CD4-positive, alpha-beta T cell treated with Interleukin-17A for 1 hour (primary cell): ENCODE measurements around the gene PPM1E.
"Not testable (repeated sequence)": the region's sequence is repeated elsewhere in the genome, so short reads cannot be mapped to it uniquely, and the experiment has no call there.

Experiments
- DNase-seq: peaks from one replicate; pipeline ENCODE4 v3.0.0-alpha.2; 2020

PPM1E gene

DNA sequence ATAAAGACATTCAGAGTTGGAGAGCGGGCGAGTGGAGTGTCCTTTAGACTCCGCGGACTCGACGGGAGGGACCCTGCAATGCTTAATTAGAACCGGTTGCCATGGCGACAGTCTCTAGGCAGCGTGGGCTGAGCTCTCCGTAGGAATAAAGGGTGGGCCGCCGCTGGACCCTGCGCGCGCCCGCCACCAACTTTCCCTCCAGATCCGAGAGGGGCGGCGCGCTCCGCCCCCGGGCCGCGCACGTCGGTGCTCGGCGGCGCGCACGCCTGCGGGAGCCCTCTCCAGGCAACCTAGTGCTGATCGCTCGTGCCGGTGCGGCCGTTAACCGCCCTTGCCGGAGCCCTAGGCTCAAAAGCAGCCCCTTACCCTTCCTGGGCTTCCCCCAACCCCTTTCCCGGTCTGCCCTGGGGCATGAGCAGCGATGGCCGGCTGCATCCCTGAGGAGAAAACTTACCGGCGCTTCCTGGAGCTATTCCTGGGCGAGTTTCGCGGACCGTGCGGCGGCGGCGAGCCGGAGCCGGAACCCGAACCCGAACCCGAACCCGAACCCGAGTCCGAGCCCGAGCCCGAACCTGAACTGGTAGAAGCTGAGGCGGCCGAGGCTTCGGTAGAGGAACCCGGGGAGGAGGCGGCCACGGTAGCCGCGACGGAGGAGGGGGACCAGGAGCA lies at the start of gene PPM1E:
TSS of gene PPM1E (plus strand) at position 278 of the 669 bp plus-strand sequence.
- DNase-seq: peak; percentile 23

DNA sequence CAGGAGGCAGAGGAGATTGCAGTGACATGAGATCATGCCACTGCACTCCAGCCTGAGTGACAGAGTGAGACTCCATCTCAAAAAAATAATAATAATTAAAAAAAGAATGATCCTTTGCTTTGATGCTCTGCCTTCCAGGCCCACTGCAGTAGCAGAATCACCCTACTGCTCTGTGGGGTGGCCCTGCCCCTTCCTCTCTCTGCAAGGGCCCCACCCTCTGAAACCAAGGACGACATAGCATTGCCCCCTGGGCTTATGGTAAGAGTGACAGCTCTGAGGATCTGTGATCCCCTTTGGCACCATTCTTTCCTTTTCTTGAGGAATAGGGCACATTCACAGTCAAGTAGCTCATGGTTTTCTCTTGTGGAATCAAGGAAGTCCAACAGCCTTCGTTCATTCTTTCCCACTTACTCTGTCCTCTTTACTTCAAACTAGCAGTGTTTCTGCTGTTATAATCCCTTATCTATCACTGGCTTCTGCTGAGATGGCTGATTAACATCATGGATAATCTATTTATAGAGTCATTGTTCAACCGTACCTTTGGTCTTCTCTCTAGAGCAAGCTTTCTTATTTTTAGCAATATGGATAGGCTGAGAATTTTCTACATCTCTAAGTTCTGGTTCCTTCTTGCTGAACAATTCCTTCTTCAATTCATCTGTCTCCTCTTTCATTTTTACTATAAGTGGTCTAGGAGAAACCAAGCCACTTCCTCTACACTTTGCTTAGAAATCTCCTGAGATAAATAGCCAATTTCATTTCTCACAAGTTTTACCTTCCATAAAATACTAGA lies 49.1 kb upstream of the PPM1E start:
- DNase-seq: no peak

DNA sequence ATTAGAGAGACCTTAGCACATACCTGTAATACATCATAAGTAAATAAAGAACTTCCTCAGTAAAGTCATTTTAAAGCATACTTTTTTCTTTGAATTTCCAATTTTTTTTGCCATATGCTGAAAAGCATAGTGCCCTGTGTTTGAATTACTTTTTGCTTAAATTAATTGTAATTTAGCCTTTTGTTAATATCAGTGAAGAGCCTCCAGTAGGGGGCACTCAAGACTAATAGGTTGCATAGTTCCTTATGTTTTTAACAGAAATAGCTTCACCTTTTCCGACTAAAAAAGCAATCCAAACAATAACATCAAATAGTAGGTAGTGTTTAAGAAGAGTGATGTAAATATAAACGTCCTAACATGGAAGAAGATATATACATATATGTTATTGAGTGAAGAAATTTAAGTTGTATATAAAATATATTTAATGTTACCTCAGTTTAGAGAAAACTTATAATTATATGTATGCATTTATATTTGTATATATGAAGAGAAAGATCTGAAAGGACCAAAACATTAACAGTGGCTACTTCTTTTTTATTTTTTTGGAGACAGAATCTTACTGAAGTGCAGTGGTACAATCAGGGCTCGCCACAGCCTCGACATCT lies 44.6 kb upstream of the PPM1E start:
- DNase-seq: peak; percentile 62

DNA sequence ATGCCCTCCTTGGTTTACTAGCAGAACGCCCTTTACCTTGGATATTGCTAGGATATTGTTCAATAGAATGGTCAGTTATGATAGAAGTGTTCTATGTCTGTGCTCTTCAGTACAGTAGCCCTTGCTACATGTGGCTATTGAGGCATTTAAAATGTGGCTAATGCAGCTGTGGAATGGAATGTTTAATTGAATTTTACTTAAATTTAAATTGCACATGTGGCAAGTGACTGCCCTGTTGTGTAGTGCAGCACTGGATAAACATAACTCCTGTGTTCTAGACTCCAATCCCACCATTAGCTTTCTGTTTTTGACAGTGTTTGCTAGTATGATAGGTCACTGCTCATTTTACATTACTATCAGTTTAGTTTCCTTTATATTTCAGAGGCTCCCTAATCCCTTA lies 33.4 kb upstream of the PPM1E start:
- no peak for DNase-seq

DNA sequence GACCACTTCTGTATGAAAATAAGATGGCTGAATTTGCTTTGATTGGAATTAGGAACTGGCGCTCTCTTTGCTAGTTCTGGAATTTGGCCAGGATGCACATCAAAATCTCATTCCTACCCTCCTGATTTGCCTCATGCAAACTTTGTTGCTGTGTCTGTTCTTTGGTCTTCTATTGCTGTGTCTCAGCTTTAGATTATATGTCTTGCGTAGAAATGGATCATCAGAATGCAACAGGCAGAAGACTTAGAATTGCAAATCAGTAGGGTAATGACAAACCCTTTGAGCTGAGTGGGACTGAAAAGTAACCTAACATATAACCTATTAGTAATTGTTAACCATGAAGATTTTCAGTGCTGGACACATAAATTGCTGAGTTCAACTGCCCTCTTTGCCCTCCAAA lies 33.0 kb upstream of the PPM1E start:
- no peak for DNase-seq

DNA sequence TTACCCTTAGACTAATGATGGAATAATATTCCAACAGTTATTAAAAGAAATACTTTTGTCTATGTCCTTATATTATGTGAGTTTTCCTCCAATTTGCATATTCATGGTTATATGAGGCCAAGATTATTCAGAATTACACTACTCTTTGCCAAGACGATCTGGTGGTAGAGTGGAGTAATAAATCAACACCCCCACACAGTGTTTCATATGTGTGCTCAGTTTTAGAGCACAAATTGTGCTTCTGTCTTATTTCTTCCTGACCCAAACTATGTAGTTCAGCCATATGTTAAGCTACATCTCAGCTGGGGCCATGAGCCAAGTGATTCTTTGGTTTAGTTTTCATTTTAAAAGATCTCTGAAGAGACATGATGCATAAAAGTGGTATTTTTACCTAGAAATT lies 26.9 kb upstream of the PPM1E start:
- DNase-seq: no peak

DNA sequence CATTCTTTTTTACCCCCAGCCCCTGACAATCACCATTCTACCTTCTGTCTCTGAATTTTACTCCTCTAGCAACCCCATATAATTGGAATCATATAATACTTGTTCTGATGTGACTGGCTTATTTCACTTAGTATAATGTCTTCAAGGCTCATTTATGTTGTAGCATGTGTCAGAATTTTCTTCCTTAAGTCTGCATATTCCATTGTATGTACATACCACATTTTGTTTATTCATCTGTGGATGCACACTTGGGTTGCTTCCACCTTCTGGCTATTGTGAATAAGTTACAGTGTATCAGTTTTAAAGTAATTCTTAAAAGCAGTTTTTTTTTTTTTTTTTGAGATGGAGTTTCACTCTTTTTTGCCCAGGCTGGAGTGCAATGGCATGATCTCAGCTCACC lies 24.7 kb upstream of the PPM1E start:
- no peak for DNase-seq

DNA sequence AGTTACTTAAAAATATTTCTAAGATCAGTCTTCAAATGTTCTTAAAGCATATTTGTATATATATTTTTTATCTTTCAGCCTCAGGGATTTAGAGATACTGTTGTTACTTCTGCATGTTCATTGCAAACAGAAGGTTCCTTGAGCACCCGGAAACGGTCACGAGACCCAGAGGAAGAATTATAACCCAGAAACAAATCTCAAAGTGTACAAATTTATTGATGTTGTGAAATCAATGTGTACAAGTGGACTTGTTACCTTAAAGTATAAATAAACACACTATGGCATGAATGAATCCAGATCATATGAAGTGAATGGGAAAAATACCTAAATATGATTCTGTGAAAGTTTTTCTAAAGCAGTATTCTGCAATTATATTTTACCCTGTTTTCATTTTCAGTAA lies 21.6 kb upstream of the PPM1E start:
- no peak for DNase-seq

DNA sequence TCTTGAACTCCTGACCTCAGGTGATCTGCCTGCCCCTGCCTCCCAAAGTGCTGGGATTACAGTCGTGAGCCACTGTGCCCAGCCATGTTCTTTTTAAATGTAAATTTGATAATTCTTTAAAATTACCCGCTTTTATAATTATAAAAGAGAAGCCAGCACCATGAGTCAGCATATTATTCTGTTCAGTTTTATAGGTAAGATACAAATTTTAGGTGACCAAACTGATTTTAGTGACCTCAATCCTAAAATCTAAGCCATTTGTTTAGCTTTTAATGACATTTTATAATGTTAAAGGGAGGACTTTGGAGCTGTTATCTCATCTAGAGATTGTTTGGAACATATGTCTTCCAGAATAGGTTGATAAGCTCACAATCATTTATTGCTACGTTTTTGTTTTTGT lies 20.8 kb upstream of the PPM1E start:
- no peak for DNase-seq

DNA sequence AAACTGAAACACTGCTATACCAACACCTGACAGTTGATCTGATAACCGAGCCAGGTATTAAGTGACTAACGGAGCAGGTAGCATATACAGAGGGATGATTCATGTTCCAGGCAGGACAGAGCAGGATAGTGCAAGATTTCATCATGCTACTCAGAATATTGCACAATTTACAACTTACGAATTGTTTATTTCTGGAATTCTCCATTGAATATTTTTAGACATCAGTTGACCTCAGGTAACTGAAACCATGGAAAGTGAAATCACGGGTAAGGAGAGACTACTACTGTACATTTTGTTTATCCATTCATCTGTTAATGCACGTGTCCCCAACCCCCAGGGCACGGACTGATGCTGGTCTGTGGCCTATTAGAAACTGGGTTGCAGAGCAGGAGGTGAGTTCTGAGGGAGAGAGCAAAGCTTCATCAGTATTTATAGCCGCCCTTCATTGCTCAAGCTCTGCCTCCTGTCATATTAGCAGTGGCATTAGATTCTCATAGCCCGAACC lies 14.5 kb upstream of the PPM1E start:
- DNase-seq: no peak

DNA sequence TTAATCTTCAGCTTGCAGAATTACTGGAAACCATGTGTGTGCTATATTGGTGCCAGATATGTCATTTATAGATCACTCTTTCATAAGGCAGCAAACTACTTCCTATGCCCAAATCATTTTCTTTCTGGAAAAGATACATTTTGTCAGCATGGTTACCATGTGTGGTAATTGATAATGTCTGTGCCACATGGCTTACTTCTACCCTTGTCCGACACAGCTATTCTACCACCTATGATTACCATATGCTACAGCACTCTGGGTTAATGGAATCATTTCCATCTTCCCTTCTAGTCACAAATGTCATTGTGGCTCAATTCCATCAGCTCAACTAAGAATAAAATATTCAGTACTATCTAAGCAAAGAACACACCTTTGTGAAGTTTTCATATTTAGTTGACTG lies 8.0 kb upstream of the PPM1E start:
- no peak for DNase-seq

DNA sequence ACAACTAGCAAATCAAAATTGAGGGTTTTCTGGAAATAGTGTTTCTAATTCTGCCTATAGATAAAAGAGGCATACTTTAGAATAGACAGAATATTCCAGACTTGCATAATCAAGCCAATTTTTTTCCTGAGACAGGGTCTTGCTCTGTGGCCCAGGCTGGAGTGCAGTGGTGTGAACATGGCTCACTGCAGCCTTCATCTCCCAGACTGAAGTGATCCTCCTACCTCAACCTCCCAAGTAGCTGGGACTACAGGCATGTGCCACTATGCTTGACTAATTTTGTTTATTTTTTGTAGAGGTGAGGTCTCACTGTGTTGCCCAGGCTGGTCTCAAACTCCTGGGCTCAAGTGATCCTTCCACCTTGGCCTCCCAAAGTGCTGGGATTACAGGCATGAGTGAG lies 6.0 kb upstream of the PPM1E start:
- DNase-seq: not testable (repeated sequence)

DNA sequence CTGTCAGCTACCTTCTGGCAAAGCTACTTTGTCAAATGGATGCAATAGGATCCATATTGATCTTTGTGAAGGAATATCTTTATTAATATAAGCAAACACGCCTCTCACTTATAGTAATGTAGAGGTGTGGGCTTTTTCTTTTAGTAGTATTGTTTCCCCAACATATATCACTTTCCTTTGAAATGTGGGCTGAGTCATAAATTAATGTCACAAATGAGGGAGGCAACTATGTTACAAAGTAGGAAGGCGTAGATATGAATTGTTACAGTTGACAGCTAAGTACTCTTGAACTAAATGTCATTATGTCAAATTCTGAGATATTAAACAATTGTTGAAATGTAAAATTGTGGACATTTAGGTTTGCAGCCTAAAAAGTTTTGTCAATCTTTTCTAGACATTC lies 2.6 kb upstream of the PPM1E start:
- no peak for DNase-seq

DNA sequence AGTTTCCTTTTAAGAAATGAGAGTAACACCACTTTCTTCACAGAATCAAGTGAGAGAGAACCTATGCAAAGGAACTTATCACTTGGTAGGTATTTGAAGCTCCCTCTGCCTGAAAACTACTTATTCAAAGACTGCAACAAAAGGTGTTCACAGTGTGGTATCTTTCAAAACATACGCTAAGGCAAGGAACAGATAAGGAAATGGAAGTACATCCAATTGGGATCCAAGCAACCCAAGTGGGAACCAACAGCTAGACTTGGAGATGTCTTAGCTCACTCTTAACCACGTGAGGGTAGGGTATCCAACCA lies 431 bp upstream of the PPM1E start:
- no peak for DNase-seq

DNA sequence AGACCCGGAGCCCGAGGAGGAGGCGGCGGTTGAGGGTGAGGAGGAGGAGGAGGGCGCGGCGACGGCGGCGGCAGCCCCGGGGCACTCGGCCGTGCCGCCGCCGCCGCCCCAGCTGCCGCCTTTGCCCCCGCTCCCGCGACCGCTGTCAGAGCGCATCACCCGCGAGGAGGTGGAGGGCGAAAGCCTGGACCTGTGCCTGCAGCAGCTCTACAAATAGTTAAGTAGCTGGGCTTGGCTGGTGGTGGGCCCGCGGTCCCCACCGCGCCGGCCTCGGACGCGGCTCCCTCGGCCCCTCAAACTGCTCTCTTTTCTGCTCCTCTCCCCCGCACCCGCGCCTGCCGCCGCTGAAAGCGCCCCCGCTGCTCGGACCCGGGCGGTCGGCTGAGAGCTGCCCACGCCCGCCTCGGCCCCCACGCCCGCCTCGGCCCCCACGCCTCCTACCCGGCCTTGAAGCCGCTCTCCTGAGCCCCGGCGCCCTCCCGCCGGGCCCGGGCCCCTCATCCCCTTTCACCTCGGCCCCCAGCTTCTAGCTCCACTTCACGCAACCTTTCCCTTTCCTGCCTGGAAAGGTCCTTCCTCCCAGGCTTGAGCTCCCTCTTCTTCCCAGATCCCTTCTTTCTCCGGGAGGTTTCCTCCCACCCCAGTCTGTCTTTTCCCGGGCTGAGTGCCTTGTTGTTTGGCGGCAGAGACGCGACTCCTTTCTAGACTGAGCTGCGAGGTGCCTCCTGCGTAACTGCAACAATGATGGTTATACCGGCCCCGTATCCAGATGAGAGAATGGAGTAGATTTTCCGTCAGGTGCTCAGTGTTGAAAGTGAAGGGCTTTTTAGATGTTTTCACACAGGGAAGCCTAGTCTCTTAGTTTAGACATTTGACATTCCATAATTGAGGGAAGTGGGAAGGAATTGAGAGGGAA lies 850 bp downstream of the PPM1E start:
- DNase-seq: no peak

DNA sequence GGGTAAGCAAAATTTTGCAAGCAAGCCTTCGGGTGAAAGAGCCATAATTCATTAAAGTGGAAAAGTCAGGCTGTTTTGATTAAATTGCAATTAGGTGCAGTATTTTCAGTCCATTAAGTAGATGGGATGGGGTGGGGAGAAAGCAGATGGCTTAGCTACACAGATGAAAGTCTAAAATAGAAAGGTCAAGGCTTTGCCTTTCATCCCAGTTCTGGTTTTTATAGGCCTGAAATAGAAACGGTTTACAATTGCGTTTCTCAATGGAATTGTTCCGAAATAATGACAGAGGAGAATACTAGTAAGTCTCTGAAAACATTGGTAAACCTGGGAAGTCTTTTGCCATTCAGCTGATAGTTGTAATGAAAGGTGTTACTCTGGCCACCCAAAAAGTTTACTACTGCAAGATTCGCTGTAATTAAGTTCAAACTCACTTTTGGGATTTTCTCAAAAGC lies 1.5 kb downstream of the PPM1E start:
- no peak for DNase-seq

DNA sequence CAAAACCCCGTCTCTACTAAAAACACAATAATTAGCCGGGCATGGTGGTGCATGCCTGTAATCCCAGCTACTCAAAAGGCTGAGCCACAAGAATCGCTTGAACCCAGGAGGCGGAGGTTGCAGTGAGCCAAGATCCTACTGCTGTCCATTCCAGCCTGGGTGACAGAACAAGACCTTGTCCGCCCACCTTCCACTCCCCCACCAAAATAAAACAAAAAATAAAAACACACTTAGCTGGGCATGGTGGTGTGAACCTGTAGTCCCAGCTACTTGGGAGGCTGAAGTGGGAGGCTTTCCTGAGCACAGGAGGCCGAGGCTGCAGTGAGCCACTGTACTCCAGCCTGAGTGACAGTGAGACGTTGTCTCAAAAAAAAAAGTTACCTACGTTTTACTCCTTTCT lies 3.2 kb downstream of the PPM1E start:
- no peak for DNase-seq

DNA sequence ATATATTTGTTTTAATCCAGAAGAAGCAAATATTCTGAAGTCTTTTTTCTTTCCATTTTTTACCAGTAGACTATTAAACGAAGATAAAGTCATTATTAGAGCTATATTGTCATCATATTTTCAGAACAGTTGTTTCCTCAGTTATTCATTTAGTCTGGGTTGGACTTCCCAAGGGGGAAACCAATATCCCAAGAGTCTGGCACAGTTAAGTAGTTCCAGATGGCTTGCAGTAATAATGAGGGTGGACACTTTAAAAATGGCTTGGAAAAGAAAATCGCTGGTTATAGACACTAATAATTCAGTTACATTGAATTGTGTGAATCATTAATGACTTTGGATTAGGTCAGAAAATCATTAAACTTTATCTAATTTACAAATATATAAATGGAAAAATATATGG lies 3.9 kb downstream of the PPM1E start:
- DNase-seq: no peak

DNA sequence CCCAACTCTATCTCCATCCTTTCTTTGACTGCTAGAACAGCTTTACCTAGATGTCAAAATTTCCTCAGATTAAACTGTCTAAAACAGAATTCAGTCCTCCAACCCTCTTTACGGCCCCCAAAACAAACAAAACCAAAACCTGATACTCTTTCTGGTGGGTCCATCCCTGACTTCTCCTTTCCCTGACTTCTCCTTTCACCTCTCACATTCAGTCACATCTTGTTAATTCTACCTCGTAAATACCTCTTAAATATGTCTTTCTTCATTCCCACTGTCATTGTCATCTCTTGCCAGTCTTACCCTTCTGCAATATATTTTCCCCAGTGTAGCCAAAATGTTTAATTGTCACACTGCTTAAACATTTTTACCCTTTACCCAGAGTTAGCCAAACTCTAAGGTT lies 4.6 kb downstream of the PPM1E start:
- DNase-seq: no peak

DNA sequence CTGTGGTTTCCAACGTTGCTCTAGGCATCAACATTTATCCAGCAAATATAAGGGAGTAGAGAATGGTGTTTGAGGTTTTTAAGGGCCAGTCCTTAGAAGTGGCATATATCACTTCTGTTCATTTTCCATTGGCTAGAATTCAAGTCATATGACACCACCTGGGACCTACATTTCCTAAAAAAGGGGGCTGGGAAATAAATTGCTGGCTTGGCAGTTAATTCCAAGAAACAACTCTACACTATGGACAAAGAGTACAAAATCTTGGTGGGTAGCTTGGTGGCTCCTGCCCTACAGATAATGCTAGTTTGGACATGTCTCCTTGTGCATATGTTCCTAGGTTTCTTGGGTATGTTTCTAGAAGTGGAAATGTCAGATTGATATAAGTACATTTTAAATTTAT lies 7.6 kb downstream of the PPM1E start:
- DNase-seq: no peak

DNA sequence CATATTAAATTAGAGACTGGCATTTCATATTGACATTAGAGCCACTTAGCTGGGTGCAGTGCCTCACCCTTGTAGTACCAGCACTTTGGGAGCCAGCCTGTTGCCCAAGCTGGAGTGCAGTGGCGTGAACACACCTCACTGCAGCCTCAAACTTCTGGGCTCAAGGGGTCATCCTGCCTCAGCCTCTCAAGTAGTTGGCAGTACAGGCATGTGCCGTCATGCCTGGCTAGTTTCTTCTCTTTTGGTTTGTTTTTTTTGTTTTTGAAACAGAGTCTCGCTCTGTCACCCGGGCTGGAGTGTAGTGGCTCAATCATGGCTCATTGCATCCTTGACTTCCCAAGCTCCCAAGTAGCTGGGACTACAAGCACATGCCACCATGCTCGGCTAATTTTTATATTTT lies 8.7 kb downstream of the PPM1E start:
- no peak for DNase-seq

DNA sequence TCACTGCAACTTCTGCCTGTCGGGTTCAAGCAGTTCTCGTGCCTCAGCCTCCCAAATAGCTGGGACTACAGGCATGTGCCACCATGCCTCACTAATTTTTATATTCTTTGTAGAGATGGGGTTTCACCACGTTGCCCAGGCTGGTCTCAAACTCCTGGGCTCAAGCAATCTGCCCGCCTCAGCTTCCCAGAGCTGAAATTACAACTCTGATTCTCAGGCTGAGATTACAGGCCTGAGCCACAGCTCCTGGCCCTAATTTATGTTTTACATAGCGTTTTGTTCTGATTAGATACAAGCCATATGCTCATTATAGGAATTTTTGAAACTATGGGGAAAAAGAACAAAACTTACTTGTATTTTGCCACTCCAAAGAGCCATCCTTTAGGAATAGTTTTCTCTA lies 22.8 kb downstream of the PPM1E start:
- DNase-seq: not testable (repeated sequence)

DNA sequence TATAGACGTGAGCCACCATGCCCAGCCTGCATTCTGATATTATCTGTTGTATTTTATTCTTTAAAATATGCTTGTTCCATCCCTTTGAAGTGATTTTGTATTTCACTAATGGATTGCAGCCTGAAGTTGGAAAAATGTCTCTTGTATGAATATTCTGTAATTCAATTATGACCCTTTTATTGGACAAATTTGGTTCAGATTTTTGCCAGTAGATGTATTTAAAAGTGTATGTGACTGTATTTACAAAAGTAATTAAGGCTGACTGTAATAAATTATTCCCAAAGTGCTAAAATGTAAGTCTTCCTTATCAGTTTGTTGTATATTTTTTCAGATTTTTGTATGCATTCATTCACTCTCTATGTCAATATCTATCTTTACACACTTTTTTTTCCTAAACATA lies 23.8 kb downstream of the PPM1E start:
- no peak for DNase-seq
